ENCODE results near the gene NES.

DNA sequence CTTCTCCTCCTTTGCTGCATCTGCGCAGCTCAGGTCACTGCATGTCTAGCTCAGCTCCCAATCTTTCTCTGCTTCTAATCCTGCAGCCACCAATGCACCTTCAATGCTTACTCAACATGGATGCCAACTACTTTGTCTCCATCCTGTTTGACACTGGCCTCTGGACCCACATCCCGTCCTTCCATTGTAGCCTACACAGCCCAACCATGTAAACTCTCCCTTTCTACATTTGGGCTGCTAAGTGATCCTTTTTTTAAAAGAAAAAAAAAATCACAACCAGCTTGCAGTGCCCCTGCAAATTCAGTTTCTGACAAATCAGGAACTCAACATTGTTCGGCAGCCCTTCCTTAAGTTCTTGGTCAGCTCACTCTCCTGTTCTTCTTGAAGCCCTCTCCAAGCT, 37.6 kb upstream of the NES start:
- TF ChIP-seq, protein P1, sequence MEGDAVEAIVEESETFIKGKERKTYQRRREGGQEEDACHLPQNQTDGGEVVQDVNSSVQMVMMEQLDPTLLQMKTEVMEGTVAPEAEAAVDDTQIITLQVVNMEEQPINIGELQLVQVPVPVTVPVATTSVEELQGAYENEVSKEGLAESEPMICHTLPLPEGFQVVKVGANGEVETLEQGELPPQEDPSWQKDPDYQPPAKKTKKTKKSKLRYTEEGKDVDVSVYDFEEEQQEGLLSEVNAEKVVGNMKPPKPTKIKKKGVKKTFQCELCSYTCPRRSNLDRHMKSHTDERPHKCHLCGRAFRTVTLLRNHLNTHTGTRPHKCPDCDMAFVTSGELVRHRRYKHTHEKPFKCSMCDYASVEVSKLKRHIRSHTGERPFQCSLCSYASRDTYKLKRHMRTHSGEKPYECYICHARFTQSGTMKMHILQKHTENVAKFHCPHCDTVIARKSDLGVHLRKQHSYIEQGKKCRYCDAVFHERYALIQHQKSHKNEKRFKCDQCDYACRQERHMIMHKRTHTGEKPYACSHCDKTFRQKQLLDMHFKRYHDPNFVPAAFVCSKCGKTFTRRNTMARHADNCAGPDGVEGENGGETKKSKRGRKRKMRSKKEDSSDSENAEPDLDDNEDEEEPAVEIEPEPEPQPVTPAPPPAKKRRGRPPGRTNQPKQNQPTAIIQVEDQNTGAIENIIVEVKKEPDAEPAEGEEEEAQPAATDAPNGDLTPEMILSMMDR (IDR thresholded peaks at IDR 0.05): no peak
- no peak for TF ChIP-seq SIN3A (IDR thresholded peaks at IDR 0.05; ENCODE audit: borderline replicate concordance, insufficient read depth, low read depth, low read length)
